SH-SY5Y (cell line): ENCODE measurements around the gene BMX.

Experiments
- GATA2 ChIP-seq: IDR thresholded peaks from 2 replicates; pipeline ENCODE4 v1.6.1; 2011; ENCODE audit warnings: mild to moderate bottlenecking, low read depth, low read length
- GATA3 ChIP-seq: IDR thresholded peaks from 2 replicates; pipeline ENCODE4 v1.6.1; 2011; ENCODE audit warnings: low read depth, mild to moderate bottlenecking, low read length, moderate library complexity

GRCh38 chrX:15483891-15484290 is 16.7 kb upstream of the BMX start:
- no peak for TF ChIP-seq GATA2
- no peak for TF ChIP-seq GATA3
